HepG2 (cell line): ENCODE data around the gene UCK2.

ENCODE experiments used
- CTCF ChIP-seq: sonication (generic); formaldehyde crosslinking; IDR thresholded peaks from 2 replicates; pipeline ENCODE4 v1.5.0; 2020; ENCODE audit warnings: mild to moderate bottlenecking, missing genetic modification reagents, moderate library complexity
- ETS1 ChIP-seq: sonication (generic); formaldehyde crosslinking; IDR thresholded peaks from 2 replicates; pipeline ENCODE4 v1.4.0; 2020; ENCODE audit warnings: missing genetic modification reagents
- NFE2L2 ChIP-seq: fragments of 150-350 bp; IDR thresholded peaks from 2 replicates; pipeline ENCODE4 v1.6.1; 2014; ENCODE audit warnings: low read length
- NFIC ChIP-seq: IDR thresholded peaks from 2 replicates; pipeline ENCODE4 v1.6.1; 2012; ENCODE audit warnings: mild to moderate bottlenecking, low read length, inconsistent platforms
- POLR2AphosphoS5 ChIP-seq: IDR thresholded peaks from 2 replicates; pipeline ENCODE4 v1.6.1; 2012; ENCODE audit warnings: low read depth, low read length
- USF2 ChIP-seq, 2 experiments: sonication (generic) in 1 of 2; formaldehyde crosslinking in 1 of 2; IDR thresholded peaks; 2 replicates each; pipeline versions ENCODE4 v1.5.1 to v1.6.1; 2011 to 2020; ENCODE audit warnings: borderline replicate concordance in 1 of 2, low read depth in 1 of 2, low read length in 1 of 2, mild to moderate bottlenecking in 1 of 2, missing genetic modification reagents in 1 of 2, moderate library complexity in 1 of 2
- ZMYM3 ChIP-seq: sonication (generic); formaldehyde crosslinking; IDR thresholded peaks from 2 replicates; pipeline ENCODE4 v1.5.1; 2020; ENCODE audit warnings: mild to moderate bottlenecking, missing genetic modification reagents
- ZNF143 ChIP-seq: sonication (generic); formaldehyde crosslinking; IDR thresholded peaks from 2 replicates; pipeline ENCODE4 v1.4.0; 2020; ENCODE audit warnings: missing genetic modification reagents
- TF ChIP-seq, protein P1 (sequence below): sonication (generic); formaldehyde crosslinking; IDR thresholded peaks from 2 replicates; pipeline ENCODE4 v1.5.1; 2020; ENCODE audit warnings: mild to moderate bottlenecking, missing genetic modification reagents, moderate library complexity

GRCh38 chr1:165833358-165833757 lies 5.9 kb downstream of the UCK2 start:
- TF ChIP-seq ZMYM3 (CRISPR knock-in tag): no peak
- TF ChIP-seq CTCF (CRISPR knock-in tag): no peak
- no peak for TF ChIP-seq POLR2AphosphoS5
- no peak for TF ChIP-seq NFIC
- TF ChIP-seq, protein P1, sequence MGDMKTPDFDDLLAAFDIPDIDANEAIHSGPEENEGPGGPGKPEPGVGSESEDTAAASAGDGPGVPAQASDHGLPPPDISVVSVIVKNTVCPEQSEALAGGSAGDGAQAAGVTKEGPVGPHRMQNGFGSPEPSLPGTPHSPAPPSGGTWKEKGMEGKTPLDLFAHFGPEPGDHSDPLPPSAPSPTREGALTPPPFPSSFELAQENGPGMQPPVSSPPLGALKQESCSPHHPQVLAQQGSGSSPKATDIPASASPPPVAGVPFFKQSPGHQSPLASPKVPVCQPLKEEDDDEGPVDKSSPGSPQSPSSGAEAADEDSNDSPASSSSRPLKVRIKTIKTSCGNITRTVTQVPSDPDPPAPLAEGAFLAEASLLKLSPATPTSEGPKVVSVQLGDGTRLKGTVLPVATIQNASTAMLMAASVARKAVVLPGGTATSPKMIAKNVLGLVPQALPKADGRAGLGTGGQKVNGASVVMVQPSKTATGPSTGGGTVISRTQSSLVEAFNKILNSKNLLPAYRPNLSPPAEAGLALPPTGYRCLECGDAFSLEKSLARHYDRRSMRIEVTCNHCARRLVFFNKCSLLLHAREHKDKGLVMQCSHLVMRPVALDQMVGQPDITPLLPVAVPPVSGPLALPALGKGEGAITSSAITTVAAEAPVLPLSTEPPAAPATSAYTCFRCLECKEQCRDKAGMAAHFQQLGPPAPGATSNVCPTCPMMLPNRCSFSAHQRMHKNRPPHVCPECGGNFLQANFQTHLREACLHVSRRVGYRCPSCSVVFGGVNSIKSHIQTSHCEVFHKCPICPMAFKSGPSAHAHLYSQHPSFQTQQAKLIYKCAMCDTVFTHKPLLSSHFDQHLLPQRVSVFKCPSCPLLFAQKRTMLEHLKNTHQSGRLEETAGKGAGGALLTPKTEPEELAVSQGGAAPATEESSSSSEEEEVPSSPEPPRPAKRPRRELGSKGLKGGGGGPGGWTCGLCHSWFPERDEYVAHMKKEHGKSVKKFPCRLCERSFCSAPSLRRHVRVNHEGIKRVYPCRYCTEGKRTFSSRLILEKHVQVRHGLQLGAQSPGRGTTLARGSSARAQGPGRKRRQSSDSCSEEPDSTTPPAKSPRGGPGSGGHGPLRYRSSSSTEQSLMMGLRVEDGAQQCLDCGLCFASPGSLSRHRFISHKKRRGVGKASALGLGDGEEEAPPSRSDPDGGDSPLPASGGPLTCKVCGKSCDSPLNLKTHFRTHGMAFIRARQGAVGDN (CRISPR knock-in tag): no peak
- TF ChIP-seq USF2 (IDR thresholded peaks at IDR 0.05; ENCODE audit: low read depth, low read length): no peak
- no peak for TF ChIP-seq USF2 (CRISPR knock-in tag; IDR thresholded peaks at IDR 0.05; ENCODE audit: borderline replicate concordance)
- TF ChIP-seq ETS1 (CRISPR knock-in tag): no peak
- TF ChIP-seq ZNF143 (CRISPR knock-in tag): no peak
- TF ChIP-seq NFE2L2: no peak
